HEK293 (cell line): ENCODE data around the gene DPP6.

ENCODE experiments used
- ZNF114 ChIP-seq: fragments of 450-650 bp; formaldehyde crosslinking; IDR thresholded peaks from 2 replicates; pipeline ENCODE4 v1.5.0; 2017; ENCODE audit warnings: missing biosample characterization, missing genetic modification characterization
- ZNF292 ChIP-seq: fragments of 450-650 bp; formaldehyde crosslinking; IDR thresholded peaks from 2 replicates; pipeline ENCODE4 v1.5.1; 2016; ENCODE audit warnings: low read depth, missing biosample characterization, missing genetic modification characterization, borderline replicate concordance
- ZNF510 ChIP-seq: fragments of 450-650 bp; formaldehyde crosslinking; IDR thresholded peaks from 2 replicates; pipeline ENCODE4 v1.5.1; 2018; ENCODE audit warnings: mild to moderate bottlenecking, missing genetic modification characterization, missing biosample characterization; ENCODE audit not compliant: insufficient replicate concordance
- TF ChIP-seq, protein P1 (sequence below): fragments of 450-650 bp; formaldehyde crosslinking; IDR thresholded peaks from 2 replicates; pipeline ENCODE4 v1.5.1; 2017; ENCODE audit warnings: missing biosample characterization, missing genetic modification characterization
- TF ChIP-seq, protein P2 (sequence below): fragments of 450-650 bp; formaldehyde crosslinking; conservative IDR thresholded peaks from 2 replicates; pipeline ENCODE4 v1.5.1; 2016; ENCODE audit warnings: low read depth, missing biosample characterization, missing genetic modification characterization
- TF ChIP-seq, protein P3 (sequence below): fragments of 450-650 bp; formaldehyde crosslinking; IDR thresholded peaks from 2 replicates; pipeline ENCODE4 v1.5.1; 2016; ENCODE audit warnings: missing biosample characterization, missing genetic modification characterization

DNA sequence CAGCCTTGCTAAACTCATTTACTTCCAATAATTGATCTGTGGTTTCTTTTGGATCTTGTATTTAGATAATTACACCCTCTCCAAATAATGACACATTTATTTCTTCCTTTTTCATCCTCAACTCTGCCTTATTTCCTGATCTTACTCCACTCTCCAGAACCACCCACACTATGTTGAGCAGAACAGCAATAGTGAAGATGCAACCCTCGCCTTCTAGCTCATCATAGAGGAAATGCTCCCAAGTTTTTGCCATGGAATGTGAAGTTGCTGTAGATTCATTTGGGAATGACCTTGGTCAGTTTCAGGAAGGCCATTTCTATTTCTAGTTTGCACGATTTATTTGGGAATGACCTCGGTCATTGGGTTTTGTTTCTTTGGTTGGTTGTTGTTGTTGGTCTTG lies 636.8 kb downstream of the DPP6 start:
- TF ChIP-seq ZNF114 (tag by site-specific recombination): no peak
- TF ChIP-seq, protein P1, sequence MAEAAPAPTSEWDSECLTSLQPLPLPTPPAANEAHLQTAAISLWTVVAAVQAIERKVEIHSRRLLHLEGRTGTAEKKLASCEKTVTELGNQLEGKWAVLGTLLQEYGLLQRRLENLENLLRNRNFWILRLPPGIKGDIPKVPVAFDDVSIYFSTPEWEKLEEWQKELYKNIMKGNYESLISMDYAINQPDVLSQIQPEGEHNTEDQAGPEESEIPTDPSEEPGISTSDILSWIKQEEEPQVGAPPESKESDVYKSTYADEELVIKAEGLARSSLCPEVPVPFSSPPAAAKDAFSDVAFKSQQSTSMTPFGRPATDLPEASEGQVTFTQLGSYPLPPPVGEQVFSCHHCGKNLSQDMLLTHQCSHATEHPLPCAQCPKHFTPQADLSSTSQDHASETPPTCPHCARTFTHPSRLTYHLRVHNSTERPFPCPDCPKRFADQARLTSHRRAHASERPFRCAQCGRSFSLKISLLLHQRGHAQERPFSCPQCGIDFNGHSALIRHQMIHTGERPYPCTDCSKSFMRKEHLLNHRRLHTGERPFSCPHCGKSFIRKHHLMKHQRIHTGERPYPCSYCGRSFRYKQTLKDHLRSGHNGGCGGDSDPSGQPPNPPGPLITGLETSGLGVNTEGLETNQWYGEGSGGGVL (tag by site-specific recombination): no peak
- TF ChIP-seq, protein P2, sequence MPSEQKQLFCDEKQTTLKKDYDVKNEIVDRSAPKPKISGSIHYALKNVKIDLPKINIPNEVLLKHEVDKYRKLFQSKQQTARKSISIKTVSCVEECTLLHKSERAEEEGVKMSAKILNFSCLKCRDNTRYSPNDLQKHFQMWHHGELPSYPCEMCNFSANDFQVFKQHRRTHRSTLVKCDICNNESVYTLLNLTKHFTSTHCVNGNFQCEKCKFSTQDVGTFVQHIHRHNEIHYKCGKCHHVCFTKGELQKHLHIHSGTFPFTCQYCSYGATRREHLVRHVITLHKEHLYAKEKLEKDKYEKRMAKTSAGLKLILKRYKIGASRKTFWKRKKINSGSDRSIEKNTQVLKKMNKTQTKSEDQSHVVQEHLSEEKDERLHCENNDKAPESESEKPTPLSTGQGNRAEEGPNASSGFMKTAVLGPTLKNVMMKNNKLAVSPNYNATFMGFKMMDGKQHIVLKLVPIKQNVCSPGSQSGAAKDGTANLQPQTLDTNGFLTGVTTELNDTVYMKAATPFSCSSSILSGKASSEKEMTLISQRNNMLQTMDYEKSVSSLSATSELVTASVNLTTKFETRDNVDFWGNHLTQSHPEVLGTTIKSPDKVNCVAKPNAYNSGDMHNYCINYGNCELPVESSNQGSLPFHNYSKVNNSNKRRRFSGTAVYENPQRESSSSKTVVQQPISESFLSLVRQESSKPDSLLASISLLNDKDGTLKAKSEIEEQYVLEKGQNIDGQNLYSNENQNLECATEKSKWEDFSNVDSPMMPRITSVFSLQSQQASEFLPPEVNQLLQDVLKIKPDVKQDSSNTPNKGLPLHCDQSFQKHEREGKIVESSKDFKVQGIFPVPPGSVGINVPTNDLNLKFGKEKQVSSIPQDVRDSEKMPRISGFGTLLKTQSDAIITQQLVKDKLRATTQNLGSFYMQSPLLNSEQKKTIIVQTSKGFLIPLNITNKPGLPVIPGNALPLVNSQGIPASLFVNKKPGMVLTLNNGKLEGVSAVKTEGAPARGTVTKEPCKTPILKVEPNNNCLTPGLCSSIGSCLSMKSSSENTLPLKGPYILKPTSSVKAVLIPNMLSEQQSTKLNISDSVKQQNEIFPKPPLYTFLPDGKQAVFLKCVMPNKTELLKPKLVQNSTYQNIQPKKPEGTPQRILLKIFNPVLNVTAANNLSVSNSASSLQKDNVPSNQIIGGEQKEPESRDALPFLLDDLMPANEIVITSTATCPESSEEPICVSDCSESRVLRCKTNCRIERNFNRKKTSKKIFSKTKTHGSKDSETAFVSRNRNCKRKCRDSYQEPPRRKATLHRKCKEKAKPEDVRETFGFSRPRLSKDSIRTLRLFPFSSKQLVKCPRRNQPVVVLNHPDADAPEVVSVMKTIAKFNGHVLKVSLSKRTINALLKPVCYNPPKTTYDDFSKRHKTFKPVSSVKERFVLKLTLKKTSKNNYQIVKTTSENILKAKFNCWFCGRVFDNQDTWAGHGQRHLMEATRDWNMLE: no peak
- TF ChIP-seq, protein P3, sequence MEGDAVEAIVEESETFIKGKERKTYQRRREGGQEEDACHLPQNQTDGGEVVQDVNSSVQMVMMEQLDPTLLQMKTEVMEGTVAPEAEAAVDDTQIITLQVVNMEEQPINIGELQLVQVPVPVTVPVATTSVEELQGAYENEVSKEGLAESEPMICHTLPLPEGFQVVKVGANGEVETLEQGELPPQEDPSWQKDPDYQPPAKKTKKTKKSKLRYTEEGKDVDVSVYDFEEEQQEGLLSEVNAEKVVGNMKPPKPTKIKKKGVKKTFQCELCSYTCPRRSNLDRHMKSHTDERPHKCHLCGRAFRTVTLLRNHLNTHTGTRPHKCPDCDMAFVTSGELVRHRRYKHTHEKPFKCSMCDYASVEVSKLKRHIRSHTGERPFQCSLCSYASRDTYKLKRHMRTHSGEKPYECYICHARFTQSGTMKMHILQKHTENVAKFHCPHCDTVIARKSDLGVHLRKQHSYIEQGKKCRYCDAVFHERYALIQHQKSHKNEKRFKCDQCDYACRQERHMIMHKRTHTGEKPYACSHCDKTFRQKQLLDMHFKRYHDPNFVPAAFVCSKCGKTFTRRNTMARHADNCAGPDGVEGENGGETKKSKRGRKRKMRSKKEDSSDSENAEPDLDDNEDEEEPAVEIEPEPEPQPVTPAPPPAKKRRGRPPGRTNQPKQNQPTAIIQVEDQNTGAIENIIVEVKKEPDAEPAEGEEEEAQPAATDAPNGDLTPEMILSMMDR (tag by site-specific recombination): no peak
- no peak for TF ChIP-seq ZNF510 (tag by site-specific recombination)
- TF ChIP-seq ZNF292 (tag by site-specific recombination): no peak
